IMR-90 (cell line): ENCODE results near the gene SLC44A5. TPM values are rescaled to one million over a fixed set of nuclear protein-coding genes. Genes with fewer than 3 reads are reported as not detected.

ENCODE experiments used
- ATAC-seq: fragments of 200-7000 bp; cut with Tn5 transposase; 2 replicates; pipeline ENCODE4 v1.9.1; 2020; ENCODE audit warnings: low read depth, mild to moderate bottlenecking, moderate library complexity
- BruUV-seq: library from RNA; stranded (reverse); fragments of 400-500 nt; replicated peaks from 2 replicates; lab custom pipeline; 2021; lab: Mats Ljungman, UMichigan
- CTCF ChIA-PET: fragments of 300-600 bp; formaldehyde crosslinking; extraction: SDS; loops from one replicate; lab custom pipeline; 2021; ENCODE audit warnings: antibody characterized with exemption; lab: Yijun Ruan, JAX
- POLR2A ChIA-PET: fragments of 300-600 bp; sonication (Branson Sonifier 250); formaldehyde crosslinking; loops from one replicate; lab custom pipeline; 2022; ENCODE audit warnings: antibody characterized with exemption; ENCODE audit not compliant: unreplicated experiment; lab: Charles Lee
- DNase-seq: peaks from one replicate; pipeline ENCODE4 v3.0.0; 2013
- H2AFZ ChIP-seq: replicated peaks from 2 replicates; pipeline ENCODE3; 2013; ENCODE audit warnings: low read length, mild to moderate bottlenecking; ENCODE audit not compliant: poor library complexity
- H2AK5ac ChIP-seq: 2 replicates; pipeline ENCODE4 v1.6.1; 2013; ENCODE audit warnings: low read depth, low read length, inconsistent platforms
- H2AK9ac ChIP-seq: replicated peaks from 2 replicates; pipeline ENCODE3; 2013; ENCODE audit warnings: mild to moderate bottlenecking, low read depth, low read length, moderate library complexity; ENCODE audit not compliant: poor library complexity
- H2BK120ac ChIP-seq: 2 replicates; pipeline ENCODE4 v1.6.1; 2013; ENCODE audit warnings: low read depth, low read length, inconsistent platforms
- H2BK15ac ChIP-seq: 3 replicates; pipeline ENCODE4 v1.6.1; 2013; ENCODE audit warnings: low read depth, low read length, inconsistent platforms
- H2BK20ac ChIP-seq: 2 replicates; pipeline ENCODE4 v1.6.1; 2013; ENCODE audit warnings: low read depth, mild to moderate bottlenecking, inconsistent platforms, low read length, moderate library complexity
- H2BK5ac ChIP-seq: 2 replicates; pipeline ENCODE4 v1.6.1; 2013; ENCODE audit warnings: mild to moderate bottlenecking, low read depth, low read length, inconsistent platforms; ENCODE audit not compliant: poor library complexity, severe bottlenecking
- H3K14ac ChIP-seq: replicated peaks from 2 replicates; pipeline ENCODE4 v1.6.1; 2013; ENCODE audit warnings: low read depth, low read length, inconsistent platforms
- H3K18ac ChIP-seq: 2 replicates; pipeline ENCODE4 v1.6.1; 2013; ENCODE audit warnings: low read depth, low read length, control low read depth
- H3K23ac ChIP-seq: 2 replicates; pipeline ENCODE4 v1.6.1; 2013; ENCODE audit warnings: low read depth, low read length, inconsistent platforms
- H3K27ac ChIP-seq: 2 replicates; pipeline ENCODE4 v1.5.1; 2013; ENCODE audit warnings: mild to moderate bottlenecking, control low read depth, low read length; ENCODE audit not compliant: insufficient read depth
- H3K27me3 ChIP-seq: 2 replicates; pipeline ENCODE4 v1.6.1; 2013; ENCODE audit warnings: low read length; ENCODE audit not compliant: control insufficient read depth, insufficient read depth
- H3K36me3 ChIP-seq: 2 replicates; pipeline ENCODE4 v1.6.1; 2013; ENCODE audit warnings: low read length, mixed read lengths; ENCODE audit not compliant: control insufficient read depth, insufficient read depth
- H3K4ac ChIP-seq: 2 replicates; pipeline ENCODE4 v1.6.1; 2013; ENCODE audit warnings: low read depth, low read length, inconsistent platforms
- H3K4me1 ChIP-seq: 2 replicates; pipeline ENCODE4 v1.6.1; 2013; ENCODE audit warnings: low read length, mixed read lengths; ENCODE audit not compliant: control insufficient read depth, insufficient read depth
- H3K4me2 ChIP-seq: 2 replicates; pipeline ENCODE4 v1.6.1; 2013; ENCODE audit warnings: low read depth, mild to moderate bottlenecking, control low read depth, low read length, moderate library complexity
- H3K4me3 ChIP-seq: 2 replicates; pipeline ENCODE4 v1.5.1; 2013; ENCODE audit warnings: low read depth, mild to moderate bottlenecking, control low read depth, low read length, moderate library complexity; ENCODE audit not compliant: insufficient read depth
- H3K56ac ChIP-seq: 2 replicates; pipeline ENCODE4 v1.6.1; 2013; ENCODE audit warnings: low read length, inconsistent platforms; ENCODE audit not compliant: insufficient read depth; ENCODE audit errors: extremely low read depth
- H3K79me1 ChIP-seq, 2 experiments: 2 replicates each; pipeline ENCODE4 v1.6.1; 2013; ENCODE audit warnings: low read length in 2 of 2, inconsistent platforms in 1 of 2, low read depth in 1 of 2
- H3K9ac ChIP-seq: 2 replicates; pipeline ENCODE4 v1.6.1; 2013; ENCODE audit warnings: low read depth, low read length, control low read depth
- H3K9me1 ChIP-seq: 2 replicates; pipeline ENCODE4 v1.6.1; 2013; ENCODE audit warnings: low read length, inconsistent platforms; ENCODE audit not compliant: insufficient read depth
- H3K9me3 ChIP-seq: 2 replicates; pipeline ENCODE4 v1.6.1; 2013; ENCODE audit warnings: low read length; ENCODE audit not compliant: control insufficient read depth, insufficient read depth
- H4K20me1 ChIP-seq: 2 replicates; pipeline ENCODE4 v1.6.1; 2013; ENCODE audit warnings: low read length, inconsistent platforms; ENCODE audit not compliant: insufficient read depth
- H4K5ac ChIP-seq: 2 replicates; pipeline ENCODE4 v1.6.1; 2013; ENCODE audit warnings: mild to moderate bottlenecking, low read depth, low read length, control low read depth
- H4K8ac ChIP-seq, 2 experiments: 2 replicates each; pipeline ENCODE4 v1.6.1; 2013; ENCODE audit warnings: low read depth in 2 of 2, low read length in 2 of 2, control low read depth in 1 of 2, inconsistent platforms in 1 of 2
- H4K91ac ChIP-seq: 2 replicates; pipeline ENCODE4 v1.6.1; 2013; ENCODE audit warnings: low read depth, low read length, inconsistent platforms; ENCODE audit not compliant: insufficient read depth
- BHLHE40 ChIP-seq: fragments of 150-350 bp; IDR thresholded peaks from 2 replicates; pipeline ENCODE4 v1.6.1; 2016; ENCODE audit warnings: mild to moderate bottlenecking, low read depth, low read length
- CHD1 ChIP-seq: IDR thresholded peaks from 2 replicates; pipeline ENCODE4 v1.6.1; 2012; ENCODE audit warnings: low read depth, low read length, improper control_type of control experiment
- MAFK ChIP-seq: IDR thresholded peaks from 2 replicates; pipeline ENCODE4 v1.6.1; 2012; ENCODE audit warnings: low read depth, low read length, improper control_type of control experiment
- RAD21 ChIP-seq: IDR thresholded peaks from 2 replicates; pipeline ENCODE4 v1.6.1; 2012; ENCODE audit warnings: low read length, improper control_type of control experiment
- RCOR1 ChIP-seq: IDR thresholded peaks from 2 replicates; pipeline ENCODE4 v1.6.1; 2012; ENCODE audit warnings: mild to moderate bottlenecking, low read length, improper control_type of control experiment; ENCODE audit not compliant: insufficient replicate concordance
- RFX5 ChIP-seq: IDR thresholded peaks from 2 replicates; pipeline ENCODE4 v1.8.0; 2012; ENCODE audit warnings: low read depth, mild to moderate bottlenecking, low read length, moderate library complexity
- WGBS, 2 experiments: methylation state at CpG; one replicate each; pipeline versions ENCODE4 v1.1.5 to v1.1.7; 2013; ENCODE audit warnings: missing lambda C conversion rate in 2 of 2; ENCODE audit not compliant: insufficient read length in 1 of 2; ENCODE audit errors: extremely low coverage in 2 of 2; 5-methylcytosine and 5-hydroxymethylcytosine counted together
- dilution Hi-C: fragments of 300-500 bp; cut with HindIII; formaldehyde crosslinking; loops from one replicate; pipeline ENCODE4 v1.14.3; 2018; ENCODE audit warnings: low sequenced_read_pairs; ENCODE audit not compliant: unreplicated experiment
- in situ Hi-C: fragments of 300-500 bp; cut with MboI; formaldehyde crosslinking; loops from 3 replicates; pipeline ENCODE4 v1.14.3; 2019; ENCODE audit warnings: low sequenced_read_pairs, inconsistent platforms, mixed read lengths
- intact Hi-C: fragments of 100-400 bp; cut with micrococcal nuclease; formaldehyde crosslinking; loops from 2 replicates; pipeline ENCODE4 v1.10.0; 2022
- polyA plus RNA-seq, 3 experiments: library from polyadenylated mRNA; depleted of rRNA; stranded (reverse); fragments of >200 nt; gene quantifications; 2 replicates each; pipeline ENCODE4 v1.2.3, GENCODE V29; 2012; ENCODE audit warnings: low replicate concordance in 1 of 3
- total RNA-seq: library from RNA; depleted of rRNA; stranded (reverse); fragments of >200 nt; gene quantifications from 2 replicates; pipeline ENCODE4 v1.2.3, GENCODE V29; 2012

Gene SLC44A5
- total and polyA plus RNA-seq, 2 of the 4 experiments (the other 2 are of a cell fraction) = under 0.01 TPM; not detected in 1

DNA sequence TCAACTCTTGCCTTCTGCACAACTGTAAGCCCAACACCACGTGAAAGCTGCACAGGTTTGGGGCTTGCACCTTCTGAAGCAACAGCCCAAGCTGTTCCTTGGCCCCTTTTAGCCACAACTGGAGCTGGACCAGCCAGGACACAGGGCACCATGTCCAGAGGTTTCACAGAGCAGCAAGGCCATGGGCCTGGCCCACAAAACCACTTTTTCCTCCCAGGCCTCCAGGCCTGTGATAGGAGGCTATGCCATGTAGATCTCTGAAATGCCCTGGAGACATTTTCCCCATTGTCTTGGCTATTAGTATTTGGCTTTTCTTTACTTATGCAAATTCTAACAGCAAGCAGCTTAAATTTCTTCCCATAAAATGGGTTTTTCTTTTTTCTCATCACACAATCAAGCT, 126.1 kb downstream of the SLC44A5 start:
- Histone ChIP-seq H3K23ac (no peak overlapping the region), H2BK120ac (no peak overlapping the region), H4K91ac (no peak overlapping the region), H3K9me3 (peaks cover 6% of the 10 kb centered on the region), H3K4me3 (no peak overlapping the region), H3K4me1 (no peaks in the 10 kb centered on the region), H3K56ac (no peak overlapping the region), H3K36me3 (no peaks in the 10 kb centered on the region), H2AFZ (no peak overlapping the region), H3K4me2 (no peak overlapping the region), H3K9me1 (no peaks in the 10 kb centered on the region), H4K8ac (no peak overlapping the region), H3K18ac (no peak overlapping the region), H4K5ac (no peak overlapping the region), H3K14ac (no peak overlapping the region), H4K20me1 (no peaks in the 10 kb centered on the region), H3K4ac (no peak overlapping the region), H2BK15ac (no peak overlapping the region), H3K27ac (no peak overlapping the region), H3K27me3 (no peaks in the 10 kb centered on the region), H2BK20ac (no peak overlapping the region), H3K79me1 (no peaks in the 10 kb centered on the region), H2BK5ac (no peak overlapping the region), H3K9ac (no peak overlapping the region), H2AK5ac (no peak overlapping the region), H2AK9ac (no peak overlapping the region)
- POLR2A ChIA-PET = no interaction called here
- no peak for TF ChIP-seq RFX5
- no peak for TF ChIP-seq RAD21
- TF ChIP-seq RCOR1 = no peak
- no peak for TF ChIP-seq MAFK
- TF ChIP-seq BHLHE40 = no peak
- TF ChIP-seq CHD1 = no peak
- no CpG with 5 or more reads among the region's 1 CpG for WGBS, 2 experiments
- ATAC-seq = no peak
- dilution Hi-C loops = no loop called here
- no peak for DNase-seq
- intact Hi-C loops = no loop called here
- CTCF ChIA-PET = no interaction called here
- in situ Hi-C loops = no loop called here
- BruUV-seq = no TSS peak
